ENCODE results near the gene PRIM1. TPM values are rescaled to one million over a fixed set of nuclear protein-coding genes. Genes with fewer than 3 reads are reported as not detected.
"Not testable (repeated sequence)": the region's sequence is repeated elsewhere in the genome, so short reads cannot be mapped to it uniquely, and the experiment has no call there.

The PRIM1 gene
- total and polyA plus RNA-seq, 2 of the 8 experiments (the other 6 are each of a cell fraction or from before 2014, with no cell fraction given): 52.4 to 61.9 TPM

DNA sequence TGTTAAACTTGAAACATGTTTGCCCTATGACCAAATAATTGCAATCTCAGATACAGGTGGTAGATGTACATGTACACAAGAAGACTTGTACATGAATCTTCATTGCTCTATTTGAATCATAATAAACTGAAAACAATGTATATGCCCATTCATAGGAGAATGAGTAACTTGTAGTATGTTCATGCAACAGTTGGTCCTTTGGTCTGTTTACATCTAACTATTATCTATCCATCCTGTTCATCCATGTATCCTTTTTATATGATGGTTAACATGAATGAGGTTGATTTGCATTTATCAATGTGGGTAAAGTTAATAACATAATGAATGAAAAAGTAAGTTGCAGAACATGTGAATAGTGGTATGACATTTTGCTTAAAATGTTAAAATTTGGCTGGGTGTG lies 48.1 kb upstream of the PRIM1 start (continued):
- no peak for TF ChIP-seq RAD21 (IDR thresholded peaks at IDR 0.05 in 1 of 2, conservative IDR thresholded peaks at IDR 0.05 in 1 of 2; ENCODE audit: low read depth in 2 of 2, low read length in 2 of 2)
- TF ChIP-seq POLR2A (IDR thresholded peaks at IDR 0.05; ENCODE audit: control extremely low read depth in 1 of 2, low read depth in 2 of 2, low read length in 2 of 2): no peak
- TF ChIP-seq EGR1 (IDR thresholded peaks at IDR 0.05; ENCODE audit: borderline replicate concordance, low read depth, low read length): no peak
- no peak for TF ChIP-seq HDAC6 (IDR thresholded peaks at IDR 0.05; ENCODE audit: low read depth, low read length)
- TF ChIP-seq TEAD4 (IDR thresholded peaks at IDR 0.05; ENCODE audit: low read depth, low read length): no peak
- TF ChIP-seq, protein P1, sequence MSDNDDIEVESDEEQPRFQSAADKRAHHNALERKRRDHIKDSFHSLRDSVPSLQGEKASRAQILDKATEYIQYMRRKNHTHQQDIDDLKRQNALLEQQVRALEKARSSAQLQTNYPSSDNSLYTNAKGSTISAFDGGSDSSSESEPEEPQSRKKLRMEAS (IDR thresholded peaks at IDR 0.05): no peak
- TF ChIP-seq SAP30 (IDR thresholded peaks at IDR 0.05; ENCODE audit: insufficient read depth, insufficient replicate concordance, low read length): no peak
- TF ChIP-seq, protein P2, sequence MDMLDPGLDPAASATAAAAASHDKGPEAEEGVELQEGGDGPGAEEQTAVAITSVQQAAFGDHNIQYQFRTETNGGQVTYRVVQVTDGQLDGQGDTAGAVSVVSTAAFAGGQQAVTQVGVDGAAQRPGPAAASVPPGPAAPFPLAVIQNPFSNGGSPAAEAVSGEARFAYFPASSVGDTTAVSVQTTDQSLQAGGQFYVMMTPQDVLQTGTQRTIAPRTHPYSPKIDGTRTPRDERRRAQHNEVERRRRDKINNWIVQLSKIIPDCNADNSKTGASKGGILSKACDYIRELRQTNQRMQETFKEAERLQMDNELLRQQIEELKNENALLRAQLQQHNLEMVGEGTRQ (IDR thresholded peaks at IDR 0.05; ENCODE audit: low read length): no peak
- no peak for TF ChIP-seq KDM4A (IDR thresholded peaks at IDR 0.05; ENCODE audit: low read depth, low read length, severe bottlenecking)

DNA sequence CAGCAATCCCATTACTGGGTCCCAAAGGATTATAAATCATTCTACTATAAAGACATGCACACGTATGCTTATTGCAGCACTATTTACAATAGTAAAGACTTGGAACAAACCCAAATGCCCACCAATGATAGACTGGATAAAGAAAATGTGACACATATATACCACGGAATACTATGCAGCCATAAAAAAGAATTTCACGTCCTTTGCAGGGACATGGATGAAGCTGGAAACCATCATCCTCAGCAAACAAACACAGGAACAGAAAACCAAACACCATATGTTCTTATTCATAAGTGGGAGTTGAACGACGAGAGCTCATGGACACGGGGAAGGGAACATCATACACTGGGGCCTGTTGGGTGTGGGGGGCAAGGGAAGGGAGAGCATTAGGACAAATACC lies 47.2 kb upstream of the PRIM1 start:
- H4K8ac ChIP-seq (ENCODE audit: extremely low read depth, insufficient read depth, low read length); H3K79me1 ChIP-seq (ENCODE audit: low read depth, low read length); H3K23ac ChIP-seq (ENCODE audit: insufficient read length); H3K36me3 ChIP-seq (ENCODE audit: control insufficient read depth in 2 of 4, insufficient read depth in 4 of 4, low read length in 3 of 4); H3K4me1 ChIP-seq (replicated peaks in 1 of 4; ENCODE audit: control insufficient read depth in 3 of 4, insufficient read depth in 4 of 4, low read length in 3 of 4); FAIRE-seq; POLR2A ChIA-PET (ENCODE audit: partially characterized antibody); H3K14ac ChIP-seq (ENCODE audit: insufficient read length); H2BK120ac ChIP-seq (replicated peaks; ENCODE audit: low read depth, low read length); H3K56ac ChIP-seq (replicated peaks; ENCODE audit: insufficient read length, low read depth, low read length); H3K9ac ChIP-seq (replicated peaks in 1 of 4; ENCODE audit: extremely low read depth in 1 of 4, low read depth in 3 of 4, low read length in 3 of 4); H2BK12ac ChIP-seq (ENCODE audit: low read depth, low read length); H3K4me2 ChIP-seq (ENCODE audit: insufficient read depth in 1 of 2, low read depth in 2 of 2, low read length in 2 of 2); H2BK20ac ChIP-seq (ENCODE audit: low read length); H3K4ac ChIP-seq (replicated peaks; ENCODE audit: insufficient read length, low read depth, low read length); H3K23me2 ChIP-seq (ENCODE audit: low read depth, low read length); H4K5ac ChIP-seq (ENCODE audit: insufficient read length, low read depth, low read length); H3K79me2 ChIP-seq (ENCODE audit: control insufficient read depth in 1 of 2, insufficient read depth in 2 of 2, low read length in 2 of 2); H2BK15ac ChIP-seq (ENCODE audit: low read length); H2AK5ac ChIP-seq (ENCODE audit: low read depth, low read length); H3K27me3 ChIP-seq (replicated peaks in 1 of 4; ENCODE audit: control insufficient read depth in 3 of 4, extremely low read depth in 1 of 4, insufficient read depth in 3 of 4, low read length in 3 of 4); H3K4me3 ChIP-seq (ENCODE audit: extremely low read depth in 1 of 4, insufficient read depth in 2 of 4, low read depth in 3 of 4, low read length in 4 of 4); H2BK5ac ChIP-seq (ENCODE audit: low read depth, low read length); DNase-seq (ENCODE audit: low read depth in 1 of 2, low spot score in 2 of 2); H4K91ac ChIP-seq (replicated peaks; ENCODE audit: insufficient read length, low read length); H3K18ac ChIP-seq (ENCODE audit: extremely low read depth, low read length); H3K27ac ChIP-seq (ENCODE audit: low read depth, low read length); H3K9me3 ChIP-seq (ENCODE audit: insufficient read depth in 2 of 2, low read depth in 1 of 2, low read length in 1 of 2); H2AFZ ChIP-seq (ENCODE audit: low read length); H4K20me1 ChIP-seq (replicated peaks in 1 of 2; ENCODE audit: control insufficient read depth in 1 of 2, insufficient read depth in 2 of 2, low read length in 2 of 2): not testable (repeated sequence)
- WGBS, 2 experiments (ENCODE audit: extremely low coverage in 1 of 2, insufficient coverage in 1 of 2, insufficient read length in 1 of 2, insufficient replicate concordance in 2 of 2, low coverage in 1 of 2, low lambda C conversion rate in 2 of 2, missing lambda C conversion rate in 1 of 2): 88% methylated on average over 6 of the region's 6 CpGs; no CpG with 5 or more reads in 1 of the 2 experiments
- CTCF ChIA-PET (ENCODE audit: partially characterized antibody): interaction anchor here (0.8 kb wide), 1 partner anchor 36 kb away, joined by 3 read pairs; no protein-coding TSS in a partner anchor
